DLD1 (cell line): ENCODE data around the gene DAB1.
"Not testable (repeated sequence)": the region's sequence is repeated elsewhere in the genome, so short reads cannot be mapped to it uniquely, and the experiment has no call there.

Experiments used
- in situ Hi-C: cut with HindIII; loops from 2 replicates; pipeline ENCODE4 v1.10.0; 2017; ENCODE audit warnings: low sequenced_read_pairs

DAB1 gene

DNA sequence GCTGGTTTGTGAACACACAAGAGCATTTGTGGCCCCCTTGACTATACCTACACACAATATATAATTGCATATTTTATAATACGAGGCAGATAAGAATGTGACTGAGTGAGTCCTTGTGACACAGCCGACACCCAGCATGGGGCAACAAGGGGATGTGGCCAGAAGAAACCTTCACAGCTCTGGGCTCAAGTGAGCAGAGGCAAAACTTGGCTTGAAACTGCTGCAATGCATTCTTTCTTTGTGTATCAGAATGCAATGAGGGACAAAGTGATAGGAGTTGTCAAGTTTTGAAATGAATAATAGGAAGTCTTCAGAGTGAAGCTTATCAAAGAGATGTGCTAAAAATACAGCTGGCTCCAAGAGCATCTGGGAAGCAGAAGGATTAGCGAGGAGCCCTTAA is 334.0 kb downstream of the DAB1 start:
- in situ Hi-C loops: no loop called here

DNA sequence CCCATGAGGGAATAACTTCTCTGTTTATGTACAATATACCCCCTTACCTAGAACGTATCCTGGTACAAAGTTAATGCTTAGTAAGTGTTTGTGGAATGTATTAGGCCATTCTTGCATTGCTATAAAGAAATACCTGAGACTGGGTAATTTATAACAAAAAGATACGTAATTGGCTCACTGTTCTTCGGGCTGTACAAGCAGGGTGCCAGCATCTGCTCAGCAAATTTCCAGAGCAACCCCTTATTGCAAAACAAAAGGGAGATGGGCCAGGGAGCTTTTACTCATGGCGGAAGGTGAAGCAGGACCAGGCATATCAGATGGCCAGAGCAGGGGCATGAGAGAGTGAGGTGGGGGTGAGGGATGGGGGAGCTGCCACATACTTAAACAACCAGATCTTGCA is 334.6 kb downstream of the DAB1 start:
- in situ Hi-C loops: no loop called here

DNA sequence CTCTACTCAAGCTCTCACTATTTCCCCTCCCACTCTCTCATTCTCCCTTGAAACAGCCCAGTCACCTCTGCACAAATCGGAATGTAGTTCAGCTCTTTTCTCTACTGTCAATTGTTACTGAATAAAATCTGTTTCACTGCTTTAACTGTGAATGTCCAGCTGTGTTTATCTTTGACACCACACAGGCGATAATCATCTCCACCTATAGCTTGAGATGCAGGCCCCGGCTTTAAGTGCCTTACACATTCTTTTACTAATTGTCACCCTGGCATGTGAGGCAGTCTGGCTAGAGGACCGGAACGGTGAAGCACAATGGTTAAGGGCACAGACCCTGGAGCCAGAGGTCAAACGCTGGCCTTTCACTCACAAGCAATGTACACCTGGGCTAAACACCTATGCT is 335.2 kb downstream of the DAB1 start:
- in situ Hi-C loops: no loop called here

DNA sequence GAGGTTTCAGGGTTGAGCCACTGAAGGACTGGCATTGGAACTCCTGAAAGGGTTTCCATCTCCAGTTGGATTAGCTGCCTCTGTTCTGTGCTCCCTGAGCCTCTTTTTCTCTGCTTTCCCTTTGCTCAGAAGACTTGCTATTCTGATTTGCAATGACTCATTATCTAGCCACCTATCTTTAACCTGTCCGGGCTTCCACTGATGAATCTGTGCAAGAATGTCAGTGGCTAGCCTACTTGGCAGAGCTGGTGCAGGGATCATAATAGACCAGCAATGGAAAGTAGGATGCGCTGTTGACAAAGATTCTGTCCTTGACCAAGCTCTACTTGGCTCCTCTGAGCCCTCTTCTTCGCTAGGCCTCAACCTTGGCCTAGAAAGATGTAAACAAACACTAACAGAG is 336.2 kb downstream of the DAB1 start:
- in situ Hi-C loops: not testable (repeated sequence)

DNA sequence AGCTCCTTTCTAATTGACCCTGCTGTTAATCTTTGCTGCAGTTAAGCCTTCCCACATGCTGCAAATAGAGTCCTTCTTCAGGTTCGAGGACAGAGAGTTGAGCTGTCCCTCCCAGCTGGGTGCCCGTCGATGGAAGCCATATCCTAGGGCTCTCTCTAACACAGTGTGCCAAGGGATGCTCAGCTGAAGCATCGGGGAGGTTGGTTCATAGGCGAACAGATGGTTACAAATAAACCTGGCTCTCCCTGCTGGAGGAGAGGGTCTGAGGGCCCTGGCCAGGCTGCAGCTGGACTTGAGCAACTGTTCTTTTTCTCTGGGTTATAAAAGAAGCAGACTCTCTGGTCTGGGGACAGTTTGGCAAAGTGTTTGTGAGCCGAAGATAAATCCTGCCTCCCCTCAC is 337.7 kb downstream of the DAB1 start:
- in situ Hi-C loops: no loop called here

DNA sequence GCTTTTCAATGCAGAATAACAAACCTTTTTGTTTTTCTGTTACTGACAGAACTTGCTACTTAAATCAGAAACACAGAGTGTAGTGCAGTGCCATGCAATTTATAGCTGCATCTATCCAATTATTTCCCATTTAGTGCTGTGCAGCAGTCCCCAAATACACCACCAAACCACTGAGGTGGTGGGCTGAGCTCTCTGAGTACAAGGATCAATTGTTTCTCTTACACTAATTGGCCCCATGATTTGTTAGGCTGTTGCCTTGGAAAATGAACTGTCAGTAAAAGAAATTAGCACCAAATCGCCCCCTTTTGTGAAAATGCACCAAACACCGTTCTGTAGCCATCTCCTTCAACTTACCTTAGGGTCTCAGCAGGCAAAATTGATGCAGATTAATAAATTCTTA is 339.2 kb downstream of the DAB1 start:
- in situ Hi-C loops: no loop called here

DNA sequence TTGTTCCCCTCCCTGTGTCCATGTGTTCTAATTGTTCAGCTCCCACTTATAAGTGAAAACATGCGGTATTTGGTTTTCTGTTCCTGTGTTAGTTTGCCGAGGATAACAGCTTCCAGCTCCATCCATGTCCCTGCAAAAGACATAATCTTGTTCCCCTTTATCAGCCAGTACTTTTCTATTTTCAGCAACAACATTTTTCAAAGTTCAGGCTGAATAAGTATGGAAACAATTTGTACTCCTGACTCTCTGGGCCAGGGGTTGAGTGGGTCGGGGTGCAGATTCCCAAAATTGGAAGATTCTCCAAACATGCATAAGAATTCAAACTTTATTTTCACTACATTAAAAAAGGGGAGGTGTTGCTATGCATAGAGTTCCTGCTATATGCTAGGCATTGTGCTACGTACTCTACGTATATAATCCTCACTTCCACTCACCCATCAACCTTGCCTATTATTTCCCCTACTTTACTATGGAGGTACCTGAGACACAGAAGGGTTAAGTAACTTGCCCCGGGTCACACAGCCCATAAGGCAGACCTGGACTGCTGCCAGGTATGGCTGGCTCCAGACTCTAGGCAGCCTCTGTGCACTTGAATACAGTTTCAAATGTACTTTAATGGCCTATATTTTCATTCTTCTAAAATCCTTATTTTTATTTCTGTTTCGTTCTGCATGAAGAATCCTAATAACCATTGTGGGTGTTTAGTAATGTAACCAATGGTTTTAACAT is 341.0 kb downstream of the DAB1 start:
- in situ Hi-C loops: no loop called here

DNA sequence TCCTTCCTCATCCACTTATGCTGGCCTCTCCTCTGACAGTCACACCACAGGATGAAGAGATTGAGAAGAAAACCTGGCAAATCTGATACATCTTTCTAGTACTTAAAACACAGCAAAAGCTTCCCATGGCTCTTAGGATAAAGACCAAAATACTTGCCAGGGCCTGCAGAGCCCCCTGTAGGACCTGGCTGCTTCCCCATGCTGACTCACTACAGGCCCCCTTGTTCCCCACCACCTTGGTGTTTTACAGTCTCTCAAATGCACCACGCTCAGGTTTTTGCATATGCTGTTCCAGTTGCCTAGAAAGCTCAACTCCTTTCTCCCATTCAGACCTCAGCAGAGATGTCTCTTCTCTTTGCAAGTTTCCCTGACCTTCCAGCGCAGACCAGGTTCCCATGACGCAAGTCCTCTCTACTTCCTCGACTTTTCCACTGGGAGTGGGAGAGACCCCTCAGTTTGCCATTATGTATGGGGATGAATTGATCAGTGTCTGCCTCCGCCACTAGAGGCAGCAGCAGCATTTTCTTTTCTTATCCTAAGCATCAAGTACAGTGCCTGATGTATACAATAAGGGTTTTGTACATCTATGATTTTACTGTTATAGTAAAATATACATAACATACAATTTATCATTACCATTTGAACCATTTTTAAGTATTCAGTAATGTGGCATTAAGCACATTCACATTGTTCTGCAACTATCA is 344.3 kb downstream of the DAB1 start:
- in situ Hi-C loops: no loop called here

DNA sequence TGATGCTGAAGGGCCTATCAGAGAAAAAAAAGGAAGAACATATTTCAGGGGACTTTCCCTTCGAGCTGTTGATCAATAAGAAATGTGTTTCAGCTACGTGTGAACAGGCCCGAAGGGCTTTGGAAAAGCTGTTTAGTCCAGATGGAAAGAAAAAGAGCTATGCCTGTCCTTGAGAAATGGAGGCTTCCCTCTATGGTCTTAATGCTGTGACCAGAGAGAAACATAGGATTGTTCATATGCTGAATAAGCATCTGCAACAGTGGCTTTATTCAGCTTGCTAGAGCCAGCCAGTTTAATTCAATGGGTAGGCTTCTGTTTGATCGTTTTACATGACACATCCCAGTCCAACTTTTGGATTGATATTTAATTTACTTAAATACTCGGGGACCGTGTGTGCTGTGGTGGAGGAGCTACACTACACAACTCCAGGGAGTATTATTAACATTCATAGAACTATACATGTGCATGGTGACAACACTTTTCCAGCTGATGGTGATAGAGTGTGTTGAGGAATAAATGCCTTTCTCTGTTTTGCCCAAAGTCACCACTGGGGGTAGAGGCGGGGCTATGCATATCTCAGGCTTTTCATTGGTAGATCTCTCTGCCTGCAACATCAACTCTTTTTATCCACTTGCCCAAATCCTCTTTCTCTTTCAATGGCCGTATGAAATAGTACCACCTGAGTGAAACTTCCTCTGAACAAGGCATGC is 351.3 kb downstream of the DAB1 start:
- in situ Hi-C loops: no loop called here

DNA sequence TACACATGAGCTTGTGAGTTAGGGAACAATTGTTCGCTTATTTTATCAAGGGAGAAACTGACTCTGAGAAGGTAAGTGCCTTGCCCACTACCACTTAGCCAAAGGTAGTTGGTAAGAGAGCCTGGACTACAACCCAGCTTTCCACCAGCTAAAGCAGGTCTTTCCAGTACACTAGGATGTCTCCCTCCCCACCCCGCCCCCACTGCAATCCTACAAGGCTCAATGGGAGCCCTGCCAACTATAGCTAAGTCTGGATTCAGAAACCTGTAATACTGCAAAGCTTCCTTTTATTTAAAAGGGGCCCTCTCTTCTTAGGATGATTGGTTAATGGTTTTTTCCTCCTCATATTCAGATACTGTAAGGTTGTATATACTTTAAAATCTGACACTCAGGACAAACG is 356.0 kb downstream of the DAB1 start:
- in situ Hi-C loops: no loop called here

DNA sequence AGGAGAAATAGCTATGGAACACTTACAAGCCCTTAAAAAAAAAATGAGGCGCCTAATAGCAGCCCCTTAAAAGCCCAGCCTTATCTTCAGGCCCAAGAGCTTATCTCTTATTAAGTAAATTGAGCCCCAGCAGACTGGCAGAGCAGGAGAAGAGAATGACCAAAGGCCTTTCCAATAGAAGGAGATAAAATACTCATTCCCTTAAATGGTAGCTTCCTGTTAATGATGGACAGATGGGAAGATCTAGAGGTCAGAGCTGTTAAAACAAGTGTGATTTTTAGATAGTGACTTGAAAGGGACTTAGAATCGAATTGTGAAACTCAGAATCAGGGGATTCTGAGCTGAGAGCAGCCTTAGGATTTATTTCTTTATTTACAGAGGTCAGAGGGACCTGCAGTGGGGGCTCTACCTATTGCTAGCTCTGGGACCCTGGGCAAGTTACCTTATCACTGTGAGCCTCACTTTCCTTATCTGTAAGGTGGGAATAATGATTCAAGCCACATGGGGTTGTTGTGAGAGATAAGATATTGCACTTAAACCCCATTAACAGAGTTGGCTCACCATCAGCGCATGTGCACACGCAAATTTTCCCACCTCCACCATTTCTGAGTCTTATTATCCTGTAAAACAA is 356.8 kb downstream of the DAB1 start:
- in situ Hi-C loops: no loop called here

DNA sequence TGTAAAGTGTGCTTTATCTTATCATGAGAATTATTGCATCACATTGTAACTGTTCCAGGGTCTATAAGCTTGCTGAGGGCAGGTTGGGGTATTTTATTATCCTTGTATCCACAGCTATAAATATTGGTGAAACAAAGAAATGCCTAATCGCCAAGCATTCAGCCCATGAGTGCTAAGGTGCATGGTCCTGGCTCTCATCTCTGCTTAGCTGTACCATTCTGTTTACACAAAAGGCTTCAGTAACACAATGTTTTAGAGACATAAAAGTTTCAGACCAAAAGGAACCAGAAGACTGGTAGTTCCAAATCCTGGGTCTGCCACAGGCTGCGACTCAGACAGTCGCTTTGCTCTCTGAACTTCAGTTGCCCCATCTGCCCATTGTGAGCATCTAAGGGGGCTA is 358.4 kb downstream of the DAB1 start:
- in situ Hi-C loops: no loop called here

DNA sequence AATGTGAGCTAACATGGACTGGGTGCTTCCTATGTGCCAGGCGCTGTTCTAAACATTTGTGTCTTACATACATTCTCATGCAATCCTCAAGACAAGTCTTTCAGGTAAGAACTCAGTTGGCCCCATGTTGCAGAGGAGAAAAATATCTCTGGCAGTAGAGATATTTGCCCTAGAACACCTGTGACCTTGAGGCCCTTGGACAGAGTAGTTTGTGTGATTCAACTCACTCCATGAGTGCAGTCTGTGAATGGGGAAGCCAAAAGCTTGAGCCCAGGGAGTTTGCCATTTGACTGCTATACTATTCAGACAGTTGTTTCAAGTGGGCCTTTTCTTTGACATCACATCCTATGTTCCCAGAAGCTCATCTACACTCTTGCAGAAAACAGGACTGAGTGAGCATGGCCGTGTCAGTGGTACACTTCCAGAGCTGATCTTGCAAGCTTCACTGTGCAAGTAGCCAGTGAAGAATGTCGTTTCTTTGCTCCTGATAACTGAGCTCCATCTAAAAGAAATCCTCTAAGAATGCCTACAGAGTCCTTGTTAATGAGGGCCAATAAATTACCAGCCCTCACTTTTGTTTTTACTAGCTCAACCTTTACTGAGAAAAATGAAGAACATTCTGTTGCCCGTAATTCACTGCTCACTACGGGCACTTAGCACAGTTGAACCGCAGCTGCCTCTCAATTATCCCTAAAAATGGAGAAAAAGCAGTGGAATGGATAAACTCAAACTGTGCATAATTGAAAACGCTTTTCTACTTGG is 359.3 kb downstream of the DAB1 start:
- in situ Hi-C loops: no loop called here

DNA sequence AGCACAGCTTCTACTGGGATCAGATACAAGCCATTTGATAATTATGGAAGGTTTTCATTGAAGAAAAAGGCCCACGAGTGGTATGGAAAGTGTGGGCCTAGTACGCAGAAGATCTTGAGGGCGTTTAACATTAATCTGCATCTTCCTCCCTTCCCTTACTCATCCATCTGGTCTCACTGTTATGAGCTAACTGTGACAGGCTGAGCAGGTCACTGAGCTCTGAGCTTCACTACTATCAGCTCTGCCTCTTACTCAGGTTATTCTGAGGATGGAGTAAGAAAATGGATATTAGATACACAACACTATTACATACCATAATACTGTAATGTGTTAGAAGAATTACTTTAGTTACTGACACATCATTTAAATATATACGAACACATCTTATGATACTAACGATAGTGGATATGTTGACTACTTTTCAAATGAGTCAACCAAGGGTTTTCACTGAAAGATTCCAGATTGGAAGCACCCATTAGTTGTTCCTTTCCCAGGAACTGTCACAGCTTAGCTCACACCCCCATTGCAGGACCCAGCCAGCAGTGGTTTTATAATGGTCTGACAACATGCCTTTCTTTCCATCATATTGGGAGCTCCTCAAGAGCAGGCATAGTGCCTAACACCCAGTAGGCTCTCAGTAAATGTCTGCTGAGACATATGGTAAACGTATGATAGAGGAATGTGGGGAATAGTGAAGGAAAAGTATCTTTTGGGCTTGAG is 360.3 kb downstream of the DAB1 start:
- in situ Hi-C loops: no loop called here

DNA sequence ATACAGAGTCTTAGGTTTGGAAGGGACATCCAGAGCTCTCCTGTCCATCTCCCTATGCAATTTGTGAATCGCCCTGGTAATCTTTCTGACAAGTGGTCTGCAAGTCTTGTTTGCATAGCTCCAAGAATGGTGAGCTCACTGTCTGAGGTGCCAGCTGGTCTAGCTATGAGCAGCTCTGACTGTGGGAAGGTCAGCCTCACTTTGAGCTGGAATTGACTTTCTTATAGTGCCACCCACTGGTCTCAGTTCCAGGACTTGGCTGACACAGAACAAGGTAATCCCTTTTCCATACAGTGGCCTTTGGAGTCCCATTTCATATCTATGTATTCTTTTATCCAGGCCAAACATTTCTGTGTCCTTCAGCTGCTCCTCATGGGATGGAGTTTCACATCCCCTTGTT is 362.5 kb downstream of the DAB1 start:
- in situ Hi-C loops: no loop called here

DNA sequence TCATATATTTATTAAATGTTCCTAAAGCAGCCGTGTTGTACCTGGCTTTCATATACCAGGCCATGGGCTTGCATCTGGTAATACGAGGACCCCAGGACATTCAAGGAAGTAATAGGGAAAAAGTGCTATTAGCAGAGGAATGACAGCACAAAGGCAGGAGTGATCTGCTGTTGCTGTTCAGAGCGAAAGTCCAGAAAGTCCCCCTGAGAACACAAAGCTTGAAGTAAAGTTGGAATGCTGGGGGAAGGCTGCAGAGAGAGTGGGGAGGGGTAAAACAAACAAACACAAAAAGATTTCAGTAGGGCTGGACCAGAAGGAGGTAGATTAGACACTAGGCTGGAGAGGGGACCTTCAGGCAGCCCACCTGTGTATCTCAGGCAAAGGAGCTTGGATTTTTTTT is 363.4 kb downstream of the DAB1 start:
- in situ Hi-C loops: no loop called here

DNA sequence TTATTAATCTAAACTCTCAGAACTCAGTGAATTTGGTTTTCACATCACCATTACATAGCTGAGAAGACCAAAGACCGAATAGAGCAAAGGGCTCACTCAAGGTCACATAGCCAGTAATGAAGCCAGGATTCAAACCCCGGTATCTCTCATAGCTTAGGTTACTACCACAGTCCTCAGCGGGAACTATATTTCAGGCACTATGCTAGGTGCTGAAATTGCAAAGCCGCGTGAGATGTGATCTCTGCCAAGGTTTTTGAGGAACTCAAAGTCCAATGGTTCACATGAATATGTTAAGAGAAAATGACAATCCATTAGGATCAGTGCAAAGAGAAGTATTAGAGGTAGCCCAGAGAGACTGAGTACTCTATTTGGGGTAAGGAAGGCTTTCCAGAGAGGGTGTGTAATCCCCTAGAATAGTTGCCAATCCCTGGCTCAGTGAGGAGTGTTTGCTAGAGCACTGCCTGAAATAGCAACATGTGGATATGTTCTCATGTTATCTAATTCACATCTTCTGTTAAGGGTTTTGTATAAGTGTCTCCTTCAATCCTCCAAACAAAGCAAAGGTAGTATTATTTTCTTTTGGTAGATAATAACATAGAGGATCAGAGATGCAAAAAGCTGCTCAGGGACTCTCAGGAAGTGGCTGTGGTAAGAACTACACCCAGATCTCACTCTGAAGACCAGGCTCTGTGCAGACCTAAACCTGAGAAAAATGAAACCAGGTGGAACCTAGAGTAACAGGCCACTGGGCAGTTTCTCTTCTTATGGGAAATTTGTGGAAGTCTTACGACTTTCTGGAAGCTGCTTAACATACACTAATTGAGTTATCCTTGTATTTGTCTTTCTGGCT is 365.0 kb downstream of the DAB1 start:
- in situ Hi-C loops: no loop called here

DNA sequence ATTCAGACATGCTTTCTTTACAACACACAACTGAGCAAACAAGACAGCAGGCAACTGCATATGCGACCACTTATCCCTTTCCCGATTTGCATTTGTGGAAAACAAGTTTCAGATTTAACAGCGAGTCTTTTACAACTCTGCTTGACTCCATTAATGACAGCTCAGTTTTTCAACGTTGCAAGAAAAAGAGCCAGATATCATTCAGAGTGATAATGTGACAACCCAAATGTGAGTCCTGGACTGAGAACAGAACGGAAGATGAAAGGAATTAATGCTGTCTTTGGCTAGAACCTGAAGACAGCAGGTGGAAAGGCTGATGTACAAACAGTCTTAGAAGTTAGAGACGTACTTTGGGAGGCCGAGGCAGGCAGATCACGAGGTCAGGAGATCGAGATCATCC is 375.0 kb downstream of the DAB1 start:
- in situ Hi-C loops: loop anchor here (10.0 kb wide), 1 partner anchor 716 kb away; no protein-coding TSS in a partner anchor

DNA sequence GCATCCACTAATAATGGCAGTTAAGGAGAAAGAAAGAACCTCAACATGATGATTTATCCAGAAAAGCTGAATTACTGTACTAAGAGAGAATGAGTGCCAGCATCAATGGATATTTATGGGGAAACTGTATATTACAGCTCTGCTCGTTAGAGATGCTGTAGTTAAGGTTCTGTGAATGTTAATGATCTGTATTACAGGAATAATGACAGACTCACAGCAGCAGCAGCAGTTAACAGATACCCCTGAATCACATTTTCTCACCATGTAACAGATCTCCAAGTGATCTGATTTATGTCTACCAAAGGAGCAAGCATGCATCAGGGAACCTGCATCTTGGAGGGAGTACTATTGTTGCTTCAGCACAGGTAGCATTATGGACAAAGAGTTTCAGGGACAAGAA is 377.4 kb downstream of the DAB1 start:
- in situ Hi-C loops: loop anchor here (10.0 kb wide), 1 partner anchor 718 kb away; no protein-coding TSS in a partner anchor
